ENCODE data around the gene TMEM45A.

DNA sequence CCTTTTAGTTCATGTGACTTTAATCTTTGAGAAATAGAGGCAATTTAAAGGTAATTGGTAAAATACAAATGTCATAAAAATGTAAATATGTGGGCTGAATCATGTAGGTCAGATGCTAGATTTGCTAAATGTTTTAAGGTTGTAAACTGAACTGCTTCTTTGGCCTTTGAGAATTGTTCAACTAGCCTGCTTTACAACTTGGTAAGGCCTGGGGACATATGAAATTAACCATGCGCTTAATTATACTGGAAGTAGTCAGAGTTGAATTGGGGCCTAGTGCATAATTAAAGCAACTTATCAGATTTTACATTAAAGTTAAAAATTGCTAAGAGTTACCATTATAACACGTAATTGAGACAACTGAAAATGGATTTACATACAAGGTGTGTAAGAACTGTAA is 21.0 kb upstream of the TMEM45A start:
- TF ChIP-seq, protein P1, sequence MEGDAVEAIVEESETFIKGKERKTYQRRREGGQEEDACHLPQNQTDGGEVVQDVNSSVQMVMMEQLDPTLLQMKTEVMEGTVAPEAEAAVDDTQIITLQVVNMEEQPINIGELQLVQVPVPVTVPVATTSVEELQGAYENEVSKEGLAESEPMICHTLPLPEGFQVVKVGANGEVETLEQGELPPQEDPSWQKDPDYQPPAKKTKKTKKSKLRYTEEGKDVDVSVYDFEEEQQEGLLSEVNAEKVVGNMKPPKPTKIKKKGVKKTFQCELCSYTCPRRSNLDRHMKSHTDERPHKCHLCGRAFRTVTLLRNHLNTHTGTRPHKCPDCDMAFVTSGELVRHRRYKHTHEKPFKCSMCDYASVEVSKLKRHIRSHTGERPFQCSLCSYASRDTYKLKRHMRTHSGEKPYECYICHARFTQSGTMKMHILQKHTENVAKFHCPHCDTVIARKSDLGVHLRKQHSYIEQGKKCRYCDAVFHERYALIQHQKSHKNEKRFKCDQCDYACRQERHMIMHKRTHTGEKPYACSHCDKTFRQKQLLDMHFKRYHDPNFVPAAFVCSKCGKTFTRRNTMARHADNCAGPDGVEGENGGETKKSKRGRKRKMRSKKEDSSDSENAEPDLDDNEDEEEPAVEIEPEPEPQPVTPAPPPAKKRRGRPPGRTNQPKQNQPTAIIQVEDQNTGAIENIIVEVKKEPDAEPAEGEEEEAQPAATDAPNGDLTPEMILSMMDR (IDR thresholded peaks at IDR 0.05), result no peak
- no peak for TF ChIP-seq SIN3A (IDR thresholded peaks at IDR 0.05; ENCODE audit: borderline replicate concordance, low read depth, low read length)
- no peak for TF ChIP-seq FOXJ3 (CRISPR knock-in tag; IDR thresholded peaks at IDR 0.05)
- TF ChIP-seq, protein P2, sequence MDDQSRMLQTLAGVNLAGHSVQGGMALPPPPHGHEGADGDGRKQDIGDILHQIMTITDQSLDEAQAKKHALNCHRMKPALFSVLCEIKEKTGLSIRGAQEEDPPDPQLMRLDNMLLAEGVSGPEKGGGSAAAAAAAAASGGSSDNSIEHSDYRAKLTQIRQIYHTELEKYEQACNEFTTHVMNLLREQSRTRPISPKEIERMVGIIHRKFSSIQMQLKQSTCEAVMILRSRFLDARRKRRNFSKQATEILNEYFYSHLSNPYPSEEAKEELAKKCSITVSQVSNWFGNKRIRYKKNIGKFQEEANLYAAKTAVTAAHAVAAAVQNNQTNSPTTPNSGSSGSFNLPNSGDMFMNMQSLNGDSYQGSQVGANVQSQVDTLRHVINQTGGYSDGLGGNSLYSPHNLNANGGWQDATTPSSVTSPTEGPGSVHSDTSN (IDR thresholded peaks at IDR 0.05), result no peak
- TF ChIP-seq EZH2phosphoT487 (IDR thresholded peaks at IDR 0.05; ENCODE audit: borderline replicate concordance, low read depth), result no peak
- TF ChIP-seq POLR2AphosphoS5 (IDR thresholded peaks at IDR 0.05; ENCODE audit: low read depth, low read length), result no peak
- TF ChIP-seq, protein P3, sequence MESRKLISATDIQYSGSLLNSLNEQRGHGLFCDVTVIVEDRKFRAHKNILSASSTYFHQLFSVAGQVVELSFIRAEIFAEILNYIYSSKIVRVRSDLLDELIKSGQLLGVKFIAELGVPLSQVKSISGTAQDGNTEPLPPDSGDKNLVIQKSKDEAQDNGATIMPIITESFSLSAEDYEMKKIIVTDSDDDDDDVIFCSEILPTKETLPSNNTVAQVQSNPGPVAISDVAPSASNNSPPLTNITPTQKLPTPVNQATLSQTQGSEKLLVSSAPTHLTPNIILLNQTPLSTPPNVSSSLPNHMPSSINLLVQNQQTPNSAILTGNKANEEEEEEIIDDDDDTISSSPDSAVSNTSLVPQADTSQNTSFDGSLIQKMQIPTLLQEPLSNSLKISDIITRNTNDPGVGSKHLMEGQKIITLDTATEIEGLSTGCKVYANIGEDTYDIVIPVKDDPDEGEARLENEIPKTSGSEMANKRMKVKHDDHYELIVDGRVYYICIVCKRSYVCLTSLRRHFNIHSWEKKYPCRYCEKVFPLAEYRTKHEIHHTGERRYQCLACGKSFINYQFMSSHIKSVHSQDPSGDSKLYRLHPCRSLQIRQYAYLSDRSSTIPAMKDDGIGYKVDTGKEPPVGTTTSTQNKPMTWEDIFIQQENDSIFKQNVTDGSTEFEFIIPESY (IDR thresholded peaks at IDR 0.05; ENCODE audit: borderline replicate concordance, low read depth), result no peak
- no peak for TF ChIP-seq RFX5 (IDR thresholded peaks at IDR 0.05; ENCODE audit: low read length)
- no peak for TF ChIP-seq TAF1 (IDR thresholded peaks at IDR 0.05; ENCODE audit: borderline replicate concordance, low read depth, low read length)
- no peak for TF ChIP-seq GABPA (IDR thresholded peaks at IDR 0.05; ENCODE audit: low read depth)
- no peak for TF ChIP-seq FOXM1 (IDR thresholded peaks at IDR 0.05; ENCODE audit: low read depth)
- no peak for TF ChIP-seq ELF1 (IDR thresholded peaks at IDR 0.05)
- no peak for TF ChIP-seq SMC3 (IDR thresholded peaks at IDR 0.05; ENCODE audit: low read depth, low read length)
